Measurements from ENCODE around the gene TBX21. TPM values are rescaled to one million over a fixed set of nuclear protein-coding genes. Genes with fewer than 3 reads are reported as not detected.
A peak's percentile ranks its signal among the peaks of the same experiment; 100 is the strongest.

The TBX21 gene
- total RNA-seq, 1 donor from 2014 or later = not detected

- Histone ChIP-seq H3K27me3 (ENCODE audit: control insufficient read depth, insufficient read depth, low read length) (peaks cover 24% of the 10 kb centered on the region), H3K36me3 (ENCODE audit: control insufficient read depth, insufficient read depth, low read length) (no peaks in the 10 kb centered on the region), H3K4me3 (ENCODE audit: low read depth, low read length) (no peak overlapping the region)
- TF ChIP-seq, protein P1, sequence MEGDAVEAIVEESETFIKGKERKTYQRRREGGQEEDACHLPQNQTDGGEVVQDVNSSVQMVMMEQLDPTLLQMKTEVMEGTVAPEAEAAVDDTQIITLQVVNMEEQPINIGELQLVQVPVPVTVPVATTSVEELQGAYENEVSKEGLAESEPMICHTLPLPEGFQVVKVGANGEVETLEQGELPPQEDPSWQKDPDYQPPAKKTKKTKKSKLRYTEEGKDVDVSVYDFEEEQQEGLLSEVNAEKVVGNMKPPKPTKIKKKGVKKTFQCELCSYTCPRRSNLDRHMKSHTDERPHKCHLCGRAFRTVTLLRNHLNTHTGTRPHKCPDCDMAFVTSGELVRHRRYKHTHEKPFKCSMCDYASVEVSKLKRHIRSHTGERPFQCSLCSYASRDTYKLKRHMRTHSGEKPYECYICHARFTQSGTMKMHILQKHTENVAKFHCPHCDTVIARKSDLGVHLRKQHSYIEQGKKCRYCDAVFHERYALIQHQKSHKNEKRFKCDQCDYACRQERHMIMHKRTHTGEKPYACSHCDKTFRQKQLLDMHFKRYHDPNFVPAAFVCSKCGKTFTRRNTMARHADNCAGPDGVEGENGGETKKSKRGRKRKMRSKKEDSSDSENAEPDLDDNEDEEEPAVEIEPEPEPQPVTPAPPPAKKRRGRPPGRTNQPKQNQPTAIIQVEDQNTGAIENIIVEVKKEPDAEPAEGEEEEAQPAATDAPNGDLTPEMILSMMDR (IDR thresholded peaks at IDR 0.05; ENCODE audit: insufficient read depth, low read length, poor library complexity, severe bottlenecking) = no peak
- DNase-seq (ENCODE audit: low read depth) = no peak
These were observed 17.2 kb upstream of the TBX21 start for GRCh38 chr17:47715669-47716325.

GRCh38 chr17:47716375-47716774, 16.7 kb upstream of the TBX21 start:
- Histone ChIP-seq H3K27me3 (ENCODE audit: control insufficient read depth, insufficient read depth, low read length) (peaks cover 28% of the 10 kb centered on the region), H3K4me3 (ENCODE audit: low read depth, low read length) (no peak overlapping the region), H3K36me3 (ENCODE audit: control insufficient read depth, insufficient read depth, low read length) (no peaks in the 10 kb centered on the region)
- TF ChIP-seq, protein P1 (IDR thresholded peaks at IDR 0.05; ENCODE audit: insufficient read depth, low read length, poor library complexity, severe bottlenecking) = no peak
- no peak for DNase-seq (ENCODE audit: low read depth)

- TF ChIP-seq, protein P1 (IDR thresholded peaks at IDR 0.05; ENCODE audit: insufficient read depth, low read length, poor library complexity, severe bottlenecking) = peak; percentile 55
- Histone ChIP-seq H3K4me3 (ENCODE audit: low read depth, low read length) (no peak overlapping the region), H3K36me3 (ENCODE audit: control insufficient read depth, insufficient read depth, low read length) (no peaks in the 10 kb centered on the region), H3K27me3 (ENCODE audit: control insufficient read depth, insufficient read depth, low read length) (peaks cover 36% of the 10 kb centered on the region)
- no peak for DNase-seq (ENCODE audit: low read depth)
These were observed 15.8 kb upstream of the TBX21 start for GRCh38 chr17:47717261-47717697.

DNA sequence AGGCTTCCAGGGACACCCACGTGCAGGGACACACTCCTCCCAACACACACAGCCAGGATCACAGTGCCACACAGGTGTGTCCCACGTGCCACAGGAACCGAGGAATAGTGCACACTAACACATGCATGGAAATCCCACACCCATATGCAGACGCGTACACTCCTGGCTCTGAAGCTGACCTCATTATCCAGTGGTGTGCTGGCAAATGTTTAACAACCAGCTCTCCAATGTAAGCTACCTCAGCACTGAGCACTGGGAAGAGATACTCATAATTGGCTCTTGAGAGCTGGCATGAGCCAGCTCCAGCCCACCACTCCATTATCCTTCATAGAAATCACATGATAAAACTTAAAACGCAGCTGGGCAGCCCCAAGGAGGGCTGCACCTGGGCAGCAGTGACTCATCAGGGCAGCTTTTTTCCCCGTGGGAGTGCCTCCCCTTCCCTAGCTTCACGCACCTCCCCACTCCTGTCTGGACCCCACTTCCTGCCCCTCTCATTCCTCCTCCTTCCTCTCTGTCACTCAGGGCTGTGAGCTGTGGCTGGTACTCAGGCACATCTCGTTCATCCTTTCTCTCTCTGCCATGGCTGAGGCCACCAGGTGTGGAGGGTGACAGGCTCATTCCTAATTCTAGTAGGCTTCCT, 14.9 kb upstream of the TBX21 start:
- H3K4me3 ChIP-seq (ENCODE audit: low read depth, low read length) = no peak overlapping the region
- peak; percentile 64 for DNase-seq (ENCODE audit: low read depth)
- TF ChIP-seq, protein P1 (IDR thresholded peaks at IDR 0.05; ENCODE audit: insufficient read depth, low read length, poor library complexity, severe bottlenecking) = no peak
- peaks cover 32% of the 10 kb centered on the region for H3K27me3 ChIP-seq (ENCODE audit: control insufficient read depth, insufficient read depth, low read length)
- no peaks in the 10 kb centered on the region for H3K36me3 ChIP-seq (ENCODE audit: control insufficient read depth, insufficient read depth, low read length)

GRCh38 chr17:47718634-47719405, 14.2 kb upstream of the TBX21 start:
- no peak for DNase-seq (ENCODE audit: low read depth)
- no peak overlapping the region for H3K4me3 ChIP-seq (ENCODE audit: low read depth, low read length)
- no peaks in the 10 kb centered on the region for H3K36me3 ChIP-seq (ENCODE audit: control insufficient read depth, insufficient read depth, low read length)
- H3K27me3 ChIP-seq (ENCODE audit: control insufficient read depth, insufficient read depth, low read length) = peaks cover 24% of the 10 kb centered on the region
- TF ChIP-seq, protein P1 (IDR thresholded peaks at IDR 0.05; ENCODE audit: insufficient read depth, low read length, poor library complexity, severe bottlenecking) = no peak
